ENCODE results near the gene ACVRL1.

The ACVRL1 gene

DNA sequence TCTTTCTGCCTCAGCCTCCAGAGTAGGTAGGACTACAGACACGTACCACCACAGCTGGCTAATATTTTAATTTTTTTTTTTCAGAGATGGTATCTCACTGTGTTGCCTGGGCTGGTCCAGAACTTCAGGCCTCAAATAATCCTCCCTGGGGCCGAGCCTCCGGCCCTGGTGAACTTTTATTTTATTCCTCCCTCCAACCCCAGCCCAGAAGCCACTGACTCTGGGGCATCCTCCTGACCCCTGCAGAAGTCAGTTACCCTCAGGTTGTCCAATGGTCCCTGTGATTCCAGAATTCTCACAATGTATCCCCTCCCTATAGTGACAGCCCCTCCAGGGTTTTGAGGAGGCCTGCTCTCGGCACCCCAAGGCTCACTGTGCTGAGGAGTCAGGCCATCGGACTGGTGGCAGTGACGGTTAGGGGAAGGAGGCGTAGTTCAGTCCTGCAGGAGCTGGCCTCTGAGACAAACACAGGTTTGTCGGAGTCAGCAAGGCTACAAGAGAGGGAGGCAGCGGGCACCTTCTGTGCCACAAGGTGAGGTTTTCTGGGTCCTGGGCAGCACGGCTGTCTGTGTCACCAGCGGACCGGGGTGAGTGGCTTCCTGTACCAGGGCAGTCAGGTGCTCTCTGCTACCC lies 39.4 kb upstream of the ACVRL1 start:
- peaks cover 13% of the 10 kb centered on the region for H3K27me3 Mint-ChIP-seq (ENCODE audit: low read depth, poor library complexity)
- peak overlapping the region; percentile 74 for H3K4me3 Mint-ChIP-seq

DNA sequence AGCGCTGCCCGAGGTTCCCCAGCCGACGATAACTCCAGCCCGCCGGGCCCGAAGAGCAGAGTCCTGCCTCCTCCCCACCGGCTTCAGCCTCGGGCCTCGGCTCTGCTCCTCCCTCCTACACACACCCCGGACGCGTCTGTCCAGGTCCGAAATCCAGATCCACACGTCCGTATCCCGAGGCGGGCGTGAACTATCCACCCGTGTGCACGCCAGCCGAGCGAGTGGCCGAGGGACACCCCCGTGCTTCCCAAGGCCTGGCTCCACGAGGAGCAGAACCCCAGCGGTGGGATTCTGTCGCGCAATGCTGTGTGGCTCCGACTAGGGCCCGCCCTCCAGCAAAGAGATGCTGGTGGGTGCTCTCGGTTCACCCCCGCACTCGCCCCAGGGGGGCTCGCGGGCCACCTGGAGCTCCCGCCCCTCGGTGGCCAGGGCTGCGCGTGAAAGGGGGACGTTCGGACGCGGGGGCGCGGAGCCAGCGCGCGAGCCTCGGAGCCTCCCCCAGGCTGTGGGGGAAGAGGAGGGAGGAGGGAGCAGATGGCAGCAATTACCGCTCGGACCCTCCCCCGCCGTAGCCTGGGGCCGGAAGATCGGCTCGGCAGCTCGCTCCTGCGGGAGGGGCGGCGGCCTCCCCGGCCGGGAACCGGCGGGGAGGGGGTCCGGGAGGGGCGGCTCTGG lies 38.3 kb upstream of the ACVRL1 start:
- Mint-ChIP-seq H3K36me3 (ENCODE audit: low read depth) (no peaks in the 10 kb centered on the region), H3K4me1 (peaks cover 94% of the 10 kb centered on the region), H3K27me3 (ENCODE audit: low read depth, poor library complexity) (peaks cover 13% of the 10 kb centered on the region), H3K4me3 (peak overlapping the region; percentile 74), H3K9me3 (no peaks in the 10 kb centered on the region), H3K27ac (no peak overlapping the region)
- TF ChIP-seq, protein P1, sequence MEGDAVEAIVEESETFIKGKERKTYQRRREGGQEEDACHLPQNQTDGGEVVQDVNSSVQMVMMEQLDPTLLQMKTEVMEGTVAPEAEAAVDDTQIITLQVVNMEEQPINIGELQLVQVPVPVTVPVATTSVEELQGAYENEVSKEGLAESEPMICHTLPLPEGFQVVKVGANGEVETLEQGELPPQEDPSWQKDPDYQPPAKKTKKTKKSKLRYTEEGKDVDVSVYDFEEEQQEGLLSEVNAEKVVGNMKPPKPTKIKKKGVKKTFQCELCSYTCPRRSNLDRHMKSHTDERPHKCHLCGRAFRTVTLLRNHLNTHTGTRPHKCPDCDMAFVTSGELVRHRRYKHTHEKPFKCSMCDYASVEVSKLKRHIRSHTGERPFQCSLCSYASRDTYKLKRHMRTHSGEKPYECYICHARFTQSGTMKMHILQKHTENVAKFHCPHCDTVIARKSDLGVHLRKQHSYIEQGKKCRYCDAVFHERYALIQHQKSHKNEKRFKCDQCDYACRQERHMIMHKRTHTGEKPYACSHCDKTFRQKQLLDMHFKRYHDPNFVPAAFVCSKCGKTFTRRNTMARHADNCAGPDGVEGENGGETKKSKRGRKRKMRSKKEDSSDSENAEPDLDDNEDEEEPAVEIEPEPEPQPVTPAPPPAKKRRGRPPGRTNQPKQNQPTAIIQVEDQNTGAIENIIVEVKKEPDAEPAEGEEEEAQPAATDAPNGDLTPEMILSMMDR (IDR thresholded peaks at IDR 0.05), result no peak
- DNase-seq, result peak; percentile 65

More for the DNA sequence above, 39.4 kb upstream of the ACVRL1 start:
- no peak for DNase-seq
- H3K4me1 Mint-ChIP-seq, result peaks cover 92% of the 10 kb centered on the region
- TF ChIP-seq, protein P1 (IDR thresholded peaks at IDR 0.05), result no peak
- H3K36me3 Mint-ChIP-seq (ENCODE audit: low read depth), result no peaks in the 10 kb centered on the region
- no peak overlapping the region for H3K27ac Mint-ChIP-seq
- H3K9me3 Mint-ChIP-seq, result no peaks in the 10 kb centered on the region

DNA sequence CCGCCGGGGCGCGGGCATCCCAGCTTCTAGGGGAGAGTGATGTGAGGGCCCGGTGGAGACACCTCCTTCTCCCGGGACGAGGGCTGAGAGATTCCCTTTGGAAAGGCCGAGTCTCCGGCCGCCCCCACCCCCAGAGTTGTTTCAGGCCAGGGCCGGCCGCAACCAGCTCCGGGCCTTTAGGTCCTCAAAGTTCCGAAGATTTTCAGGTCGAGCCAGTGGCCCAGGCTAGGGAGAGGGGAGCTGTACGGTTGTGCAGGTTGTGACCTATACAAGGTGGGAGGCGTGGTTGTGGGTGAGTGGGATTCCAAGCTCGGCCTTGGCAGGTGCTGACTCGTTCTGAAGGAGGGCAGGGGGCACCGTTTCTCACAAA lies 37.8 kb upstream of the ACVRL1 start:
- TF ChIP-seq, protein P1 (IDR thresholded peaks at IDR 0.05), result no peak
- Mint-ChIP-seq H3K36me3 (ENCODE audit: low read depth) (no peaks in the 10 kb centered on the region), H3K27ac (no peak overlapping the region), H3K27me3 (ENCODE audit: low read depth, poor library complexity) (peaks cover 13% of the 10 kb centered on the region), H3K4me1 (peaks cover 97% of the 10 kb centered on the region), H3K4me3 (peak overlapping the region; percentile 59), H3K9me3 (no peaks in the 10 kb centered on the region)
- DNase-seq, result no peak

DNA sequence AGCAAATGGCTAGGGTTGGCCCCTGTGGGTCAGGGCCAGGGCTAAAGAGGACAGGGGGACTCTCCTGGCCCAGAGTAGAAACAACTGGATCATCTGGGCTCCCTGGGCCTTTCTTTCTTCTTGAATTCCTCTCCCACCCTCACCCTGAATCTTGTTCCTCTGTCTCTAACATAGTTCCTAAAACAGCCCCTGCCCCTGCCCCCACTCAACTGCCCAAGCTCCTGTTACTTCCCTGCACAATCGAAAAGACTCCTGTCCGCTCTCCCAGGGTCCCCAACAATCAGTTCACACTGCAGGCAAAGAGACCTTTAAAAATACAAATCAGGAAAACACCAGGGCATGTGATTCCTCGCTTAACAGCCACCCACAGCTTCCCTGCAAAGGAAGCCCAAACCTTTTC lies 37.4 kb upstream of the ACVRL1 start:
- H3K27me3 Mint-ChIP-seq (ENCODE audit: low read depth, poor library complexity), result peaks cover 13% of the 10 kb centered on the region
- no peaks in the 10 kb centered on the region for H3K9me3 Mint-ChIP-seq
- TF ChIP-seq, protein P1 (IDR thresholded peaks at IDR 0.05), result no peak
- H3K27ac Mint-ChIP-seq, result no peak overlapping the region
- no peaks in the 10 kb centered on the region for H3K36me3 Mint-ChIP-seq (ENCODE audit: low read depth)
- DNase-seq, result no peak
- peaks cover 93% of the 10 kb centered on the region for H3K4me1 Mint-ChIP-seq
- peak overlapping the region; percentile 59 for H3K4me3 Mint-ChIP-seq

DNA sequence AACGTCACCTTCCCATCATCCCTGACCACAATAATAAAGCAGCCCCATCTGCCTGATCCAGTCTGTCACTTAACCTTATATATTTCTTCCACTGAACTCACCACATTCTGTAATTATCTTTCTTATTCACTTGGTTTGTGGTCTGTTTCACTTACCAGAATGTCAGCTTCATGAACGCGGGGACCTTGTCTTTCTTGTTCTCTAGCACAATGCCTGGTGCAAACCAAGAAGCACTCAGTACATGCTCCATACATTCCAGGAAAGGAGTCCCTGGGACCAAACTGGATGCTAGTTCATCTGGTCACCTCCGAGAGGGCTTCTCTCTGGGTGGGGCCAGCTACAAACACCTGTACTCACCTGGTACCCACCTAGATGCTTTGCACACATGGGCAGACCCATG lies 36.8 kb upstream of the ACVRL1 start:
- TF ChIP-seq, protein P1 (IDR thresholded peaks at IDR 0.05), result no peak
- Mint-ChIP-seq H3K4me1 (peaks cover 92% of the 10 kb centered on the region), H3K4me3 (peak overlapping the region; percentile 52), H3K9me3 (no peaks in the 10 kb centered on the region), H3K36me3 (ENCODE audit: low read depth) (no peaks in the 10 kb centered on the region), H3K27me3 (ENCODE audit: low read depth, poor library complexity) (peaks cover 13% of the 10 kb centered on the region), H3K27ac (no peak overlapping the region)
- DNase-seq, result no peak

DNA sequence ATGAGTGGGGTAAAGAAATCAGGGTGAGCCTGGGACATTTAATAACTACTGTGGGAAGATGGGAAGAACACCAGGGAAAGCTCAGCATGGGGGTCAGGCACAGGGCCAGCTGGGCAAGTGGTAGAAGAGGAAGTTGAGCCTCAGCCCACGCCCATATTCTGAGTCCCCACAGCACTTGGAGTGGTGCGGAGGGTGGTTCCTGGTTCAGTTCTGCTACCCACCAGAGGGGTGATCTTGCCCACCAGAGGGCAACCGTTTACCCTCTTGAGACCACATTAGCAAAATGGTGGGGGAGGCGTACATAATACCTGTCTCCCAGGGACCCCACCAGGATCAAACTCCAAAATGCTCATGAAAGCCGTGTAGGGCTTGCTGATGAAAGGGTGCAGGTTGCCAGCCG lies 36.2 kb upstream of the ACVRL1 start:
- TF ChIP-seq, protein P1 (IDR thresholded peaks at IDR 0.05), result no peak
- Mint-ChIP-seq H3K27me3 (ENCODE audit: low read depth, poor library complexity) (peaks cover 13% of the 10 kb centered on the region), H3K27ac (no peak overlapping the region), H3K36me3 (ENCODE audit: low read depth) (no peaks in the 10 kb centered on the region), H3K9me3 (no peaks in the 10 kb centered on the region), H3K4me3 (peak overlapping the region; percentile 6), H3K4me1 (peaks cover 86% of the 10 kb centered on the region)
- DNase-seq, result no peak
